Kidney tubule cell (primary cell): ENCODE data around the gene GOLGA8J.
"Not testable (repeated sequence)": the region's sequence is repeated elsewhere in the genome, so short reads cannot be mapped to it uniquely, and the experiment has no call there.

Experiments
- DNase-seq: peaks from one replicate; pipeline ENCODE4 v3.0.0-alpha.2; 2018; ENCODE audit warnings: low spot score

The GOLGA8J gene

GRCh38 chr15:30082655-30083054, at the start of gene GOLGA8J:
TSS of gene GOLGA8J (plus strand) at chr15:30082955. CDS start at chr15:30083053, 98 bp downstream.
- DNase-seq = not testable (repeated sequence)

- no peak for DNase-seq
Observed at GRCh38 chr15:30033211-30033610, 49.5 kb upstream of the GOLGA8J start.

DNA sequence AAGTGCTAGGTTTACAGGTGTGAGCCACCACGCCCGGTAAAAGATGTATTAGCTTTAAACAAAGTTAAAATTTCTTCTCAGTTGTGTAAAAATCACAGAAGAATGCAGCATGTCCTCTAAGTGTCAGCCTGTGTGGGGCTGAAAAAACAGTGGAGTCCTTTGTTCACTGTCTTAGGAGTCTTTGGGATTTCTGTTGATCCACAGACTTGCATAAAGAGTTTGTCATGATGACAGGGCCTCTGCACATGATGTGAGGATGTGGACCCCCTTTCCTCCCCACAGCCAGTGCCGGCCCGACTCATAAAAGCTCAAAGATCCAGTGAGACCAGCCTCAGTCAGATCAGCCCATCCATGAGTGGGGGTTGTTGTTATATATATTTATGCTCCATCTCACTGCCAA, 49.0 kb upstream of the GOLGA8J start:
- DNase-seq = no peak

GRCh38 chr15:30036036-30036703, 46.6 kb upstream of the GOLGA8J start:
- DNase-seq = no peak

GRCh38 chr15:30038667-30039523, 43.9 kb upstream of the GOLGA8J start:
- DNase-seq = peak; percentile 51

DNA sequence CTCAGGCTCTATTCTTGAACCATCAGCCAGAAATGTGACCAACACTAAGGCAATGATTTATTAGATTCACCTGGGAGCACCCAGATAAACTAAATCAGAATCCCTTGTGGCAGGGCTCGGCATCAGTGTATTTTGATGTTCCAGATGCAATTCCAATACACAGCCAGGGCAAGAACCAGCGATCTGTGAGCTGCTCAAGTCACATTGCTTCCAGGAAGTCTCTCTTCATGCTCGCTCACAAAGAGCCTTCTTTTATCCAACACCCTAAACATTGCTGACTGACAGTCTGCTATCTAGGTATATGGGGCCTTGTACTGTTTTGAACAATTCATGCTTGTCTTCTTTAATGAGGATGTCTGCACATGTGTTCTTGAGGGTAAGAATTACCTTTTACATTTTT, 40.9 kb upstream of the GOLGA8J start:
- no peak for DNase-seq

- peak; percentile 10 for DNase-seq
Observed at GRCh38 chr15:30042556-30042955, 40.2 kb upstream of the GOLGA8J start.

- peak; percentile 37 for DNase-seq
Observed at GRCh38 chr15:30043211-30043655, 39.5 kb upstream of the GOLGA8J start.

- no peak for DNase-seq
Observed at GRCh38 chr15:30044377-30044776, 38.4 kb upstream of the GOLGA8J start.

DNA sequence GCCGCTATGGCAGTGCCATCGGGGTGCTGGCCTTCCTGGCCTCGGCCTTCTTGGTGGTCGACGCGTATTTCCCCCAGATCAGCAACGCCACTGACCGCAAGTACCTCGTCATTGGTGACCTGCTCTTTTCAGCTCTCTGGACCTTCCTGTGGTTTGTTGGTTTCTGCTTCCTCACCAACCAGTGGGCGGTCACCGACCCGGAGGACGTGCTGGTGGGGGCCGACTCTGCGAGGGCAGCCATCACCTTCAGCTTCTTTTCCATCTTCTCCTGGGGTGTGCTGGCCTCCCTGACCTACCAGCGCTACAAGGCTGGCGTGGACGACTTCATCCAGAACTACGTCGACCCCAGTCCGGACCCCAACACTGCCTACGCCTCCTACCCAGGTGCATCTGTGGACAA, 37.9 kb upstream of the GOLGA8J start:
- DNase-seq = not testable (repeated sequence)

DNA sequence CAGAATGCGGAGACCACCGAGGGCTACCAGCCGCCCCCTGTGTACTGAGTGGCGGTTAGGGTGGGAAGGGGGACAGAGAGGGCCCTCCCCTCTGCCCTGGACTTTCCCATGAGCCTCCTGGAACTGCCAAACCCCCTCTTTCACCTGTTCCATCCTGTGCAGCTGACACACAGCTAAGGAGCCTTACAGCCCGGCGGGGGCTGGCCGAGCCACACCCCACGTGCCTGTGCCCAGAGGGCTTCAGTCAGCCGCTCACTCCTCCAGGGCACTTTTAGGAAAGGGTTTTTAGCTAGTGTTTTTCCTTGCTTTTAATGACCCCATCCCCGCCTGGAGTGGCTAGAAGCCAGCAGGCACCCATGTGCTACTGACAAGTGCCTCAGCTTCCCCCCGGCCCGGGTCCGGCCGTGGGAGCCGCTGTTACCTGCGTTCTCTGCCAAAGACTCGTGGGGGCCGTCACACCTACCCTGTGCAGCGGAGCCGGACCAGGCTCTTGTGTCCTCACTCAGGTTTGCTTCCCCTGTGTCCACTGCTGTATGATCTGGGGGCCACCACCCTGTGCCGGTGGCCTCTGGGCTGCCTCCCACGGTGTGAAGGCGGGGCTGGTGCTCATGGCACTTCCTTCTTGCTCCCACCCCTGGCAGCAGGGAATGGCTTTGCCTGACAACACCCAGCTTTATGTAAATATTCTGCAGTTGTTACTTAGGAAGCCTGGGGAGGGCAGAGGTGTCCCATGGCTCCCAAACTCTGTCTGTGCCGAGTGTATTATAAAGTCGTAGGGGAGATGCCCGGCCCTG, 37.3 kb upstream of the GOLGA8J start:
- DNase-seq = peak; percentile 51

DNA sequence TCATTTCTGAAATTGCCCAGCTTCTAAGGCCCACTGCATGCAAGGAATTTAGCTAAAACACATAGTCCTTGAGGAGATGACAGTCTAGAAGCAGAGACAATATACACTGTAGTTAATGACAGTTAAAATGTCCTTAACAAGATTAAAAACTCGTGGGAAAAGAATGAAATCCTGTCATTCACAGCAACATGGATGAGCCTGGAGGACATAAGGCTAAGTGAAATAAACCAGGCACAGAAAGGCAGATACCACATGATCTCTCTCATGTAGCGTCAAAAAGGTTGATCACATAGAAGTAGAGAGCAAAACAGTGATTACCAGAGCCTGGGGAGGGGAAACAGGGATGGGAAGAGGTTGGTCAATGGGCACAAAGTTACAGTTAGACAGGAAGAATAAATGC, 36.3 kb upstream of the GOLGA8J start:
- DNase-seq = no peak

DNA sequence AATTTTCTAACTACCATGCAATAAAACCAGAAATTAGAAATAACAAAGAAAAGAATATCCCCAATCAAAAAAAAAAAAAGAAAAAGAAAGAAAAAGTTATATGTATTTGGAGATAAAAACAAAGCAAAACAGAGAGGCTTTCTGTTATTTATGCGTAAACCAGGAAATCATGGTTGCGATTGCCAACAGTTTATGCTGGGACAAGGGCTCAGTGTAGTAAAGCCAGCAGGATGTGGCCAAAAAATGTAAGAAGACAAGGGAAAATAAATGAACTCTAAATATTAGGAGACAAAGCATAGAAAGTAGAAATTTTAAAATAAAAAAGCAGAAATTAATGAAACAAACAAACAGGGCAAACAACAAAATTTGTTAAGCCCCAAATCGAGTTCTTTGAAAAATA, 27.2 kb upstream of the GOLGA8J start:
- no peak for DNase-seq

GRCh38 chr15:30056166-30056565, 26.6 kb upstream of the GOLGA8J start:
- no peak for DNase-seq

DNA sequence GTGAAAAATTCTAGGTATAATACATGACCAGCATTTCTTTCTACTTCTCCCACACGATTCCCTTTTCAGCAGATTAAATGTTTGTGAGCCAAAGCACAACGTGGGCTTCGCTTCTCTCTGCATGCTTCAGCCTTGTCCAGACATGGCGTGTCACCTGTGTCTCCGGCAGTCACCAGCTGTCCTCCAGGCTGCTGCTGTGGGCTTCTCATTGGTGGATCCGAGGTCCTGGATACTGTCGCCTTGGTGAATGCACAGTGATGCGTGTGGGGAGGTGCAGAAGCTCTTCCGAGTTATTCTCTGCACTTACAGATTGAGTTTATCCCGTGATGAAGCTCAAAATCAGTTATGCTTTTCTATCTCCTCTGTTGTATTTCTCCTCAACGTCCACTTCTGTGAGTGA, 23.0 kb upstream of the GOLGA8J start:
- DNase-seq = no peak

GRCh38 chr15:30062881-30063280, 19.9 kb upstream of the GOLGA8J start:
- peak; percentile 67 for DNase-seq

DNA sequence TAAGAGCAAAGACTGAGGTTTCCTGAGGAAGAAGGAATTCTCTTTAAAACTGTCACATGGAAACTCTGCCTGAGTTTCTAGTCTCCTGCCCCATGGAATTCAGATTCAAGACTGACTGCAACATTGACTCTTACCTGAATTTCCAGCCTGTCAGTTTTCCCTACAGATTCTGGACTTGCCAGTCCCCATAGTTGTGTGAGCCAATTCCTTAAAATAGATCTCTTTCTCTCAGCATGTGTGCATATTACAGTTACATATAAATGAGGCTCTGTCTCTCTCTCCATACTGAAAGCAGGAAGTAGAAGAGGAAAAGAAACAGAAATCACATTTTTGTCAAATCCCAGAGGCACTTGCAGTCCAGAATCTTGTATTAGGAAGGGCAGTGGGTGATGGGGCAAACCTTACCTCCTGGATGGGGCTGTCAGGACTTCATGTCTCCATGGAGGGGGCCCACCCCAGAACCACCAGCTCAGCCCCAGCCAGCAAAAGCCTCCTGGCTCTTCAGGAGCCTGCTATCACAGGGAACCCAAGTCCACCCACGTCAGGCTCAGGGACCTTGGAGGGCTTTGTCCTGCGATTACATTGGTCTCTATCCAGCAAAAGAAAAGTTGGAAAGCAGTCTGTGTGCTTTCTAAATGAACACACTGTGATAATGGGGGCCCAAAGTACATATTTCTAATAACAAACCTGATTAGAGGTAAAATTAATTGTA, 18.8 kb upstream of the GOLGA8J start:
- peak; percentile 23 for DNase-seq

- DNase-seq = peak; percentile 90
Observed at GRCh38 chr15:30065025-30065801, 17.5 kb upstream of the GOLGA8J start.

GRCh38 chr15:30068326-30068725, 14.4 kb upstream of the GOLGA8J start:
- no peak for DNase-seq

DNA sequence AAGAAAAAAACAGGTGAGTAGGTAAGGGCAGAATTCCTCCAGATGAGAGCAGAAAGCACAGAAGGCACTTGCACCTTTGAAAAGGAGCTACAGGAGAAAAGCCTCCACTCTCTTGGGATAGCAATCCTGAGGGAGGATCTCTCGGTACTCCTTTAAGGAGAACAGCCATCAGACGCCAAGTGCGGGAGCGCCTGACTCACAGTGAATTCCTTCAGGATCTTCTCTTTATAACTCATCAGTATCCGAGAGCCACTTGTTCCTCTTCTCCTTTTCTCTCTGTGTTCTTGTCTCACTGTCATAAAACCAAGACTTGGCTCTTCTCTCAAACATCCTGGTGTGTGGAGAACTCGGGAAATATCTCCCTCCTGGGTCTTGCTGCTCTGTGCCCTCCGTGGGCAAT, 10.1 kb upstream of the GOLGA8J start:
- DNase-seq = no peak

DNA sequence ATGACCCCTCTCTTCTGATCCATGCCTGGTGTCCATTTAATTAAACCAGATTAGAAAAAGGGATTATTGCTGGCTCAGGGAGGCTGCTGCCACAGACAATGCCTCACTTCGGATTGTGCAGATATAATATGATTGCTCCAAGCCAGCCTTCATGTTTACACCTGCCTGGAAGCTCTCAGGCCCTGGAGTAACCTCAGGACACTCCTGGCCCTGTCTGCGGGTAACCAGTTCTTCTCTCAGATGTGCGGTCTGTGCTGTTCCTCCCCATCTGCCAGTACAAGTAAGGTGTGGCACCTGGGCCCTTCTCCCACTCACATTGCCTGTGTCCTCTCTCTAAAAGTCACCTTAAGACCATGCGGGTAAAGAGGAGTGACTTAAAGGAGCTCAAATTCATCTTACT, 8.8 kb upstream of the GOLGA8J start:
- no peak for DNase-seq
